GM21526 (cell line): ENCODE data around the gene SOWAHA.
"Not testable (repeated sequence)": the region's sequence is repeated elsewhere in the genome, so short reads cannot be mapped to it uniquely, and the experiment has no call there.

Source experiments
- ATAC-seq: cut with Tn5 transposase; IDR thresholded peaks from one replicate; pipeline ENCODE4 v1.9.1; 2021; ENCODE audit warnings: moderate library complexity; ENCODE audit not compliant: unreplicated experiment, low FRiP score

Gene SOWAHA

GRCh38 chr5:132848270-132848669 is 35.2 kb downstream of the SOWAHA start:
- ATAC-seq = no peak

GRCh38 chr5:132849347-132849746 is 36.2 kb downstream of the SOWAHA start:
- no peak for ATAC-seq

GRCh38 chr5:132850066-132850465 is 37.0 kb downstream of the SOWAHA start:
- no peak for ATAC-seq

DNA sequence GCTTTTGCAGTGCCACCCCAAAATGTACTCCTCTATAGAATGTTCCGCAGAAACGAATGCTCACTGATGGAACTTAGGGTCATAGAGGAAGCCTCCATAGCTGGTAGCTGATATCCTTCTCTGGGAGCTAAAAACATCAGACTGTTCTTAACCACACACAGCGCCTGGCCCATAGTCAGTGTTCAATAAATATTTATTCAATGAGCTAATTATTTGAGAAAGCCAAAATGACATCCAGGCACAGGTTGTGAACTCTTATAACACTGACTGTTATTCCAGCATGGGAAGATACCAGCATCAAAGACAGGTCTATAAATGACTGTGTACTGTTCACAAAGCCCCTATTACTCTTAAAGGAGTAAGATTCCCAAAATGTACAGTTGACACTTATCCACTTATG is 40.2 kb downstream of the SOWAHA start:
- no peak for ATAC-seq

DNA sequence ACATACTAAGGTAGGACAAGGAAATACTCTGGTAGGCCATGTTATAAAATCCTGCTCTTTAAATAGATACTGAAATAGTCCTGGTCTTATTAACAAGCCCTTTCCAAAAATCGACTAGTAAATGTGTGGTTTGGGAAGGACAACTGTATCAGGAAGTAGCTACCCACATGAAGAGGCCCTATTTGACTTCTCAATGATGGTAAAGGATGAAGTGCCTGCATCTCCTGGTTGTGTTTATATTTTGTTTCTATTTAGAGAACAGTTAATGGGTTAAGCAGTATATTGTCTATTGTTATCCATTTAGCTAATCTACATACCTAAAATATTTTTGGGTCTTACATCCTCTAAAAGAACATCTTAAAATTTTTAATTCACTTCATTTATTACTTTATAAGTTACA is 40.7 kb downstream of the SOWAHA start:
- ATAC-seq = no peak

DNA sequence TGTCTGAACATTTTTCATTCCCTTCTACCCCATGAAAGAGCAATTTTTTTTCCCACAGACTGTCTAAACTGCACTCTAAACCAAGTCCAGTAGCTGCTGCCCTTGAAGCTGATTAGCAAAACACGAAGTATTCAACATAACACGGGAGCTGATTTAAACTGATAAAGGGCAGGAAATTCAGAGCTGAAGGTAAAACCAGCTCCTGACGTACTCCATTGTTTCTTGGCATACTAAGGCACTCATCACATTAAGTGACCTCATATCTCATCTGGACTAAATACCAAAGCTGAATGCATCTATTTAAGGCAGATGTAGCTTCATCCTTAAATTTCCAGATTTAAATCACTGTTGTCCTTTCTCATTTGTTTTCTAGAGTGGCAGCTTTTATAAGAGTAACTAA is 41.2 kb downstream of the SOWAHA start:
- ATAC-seq = no peak

DNA sequence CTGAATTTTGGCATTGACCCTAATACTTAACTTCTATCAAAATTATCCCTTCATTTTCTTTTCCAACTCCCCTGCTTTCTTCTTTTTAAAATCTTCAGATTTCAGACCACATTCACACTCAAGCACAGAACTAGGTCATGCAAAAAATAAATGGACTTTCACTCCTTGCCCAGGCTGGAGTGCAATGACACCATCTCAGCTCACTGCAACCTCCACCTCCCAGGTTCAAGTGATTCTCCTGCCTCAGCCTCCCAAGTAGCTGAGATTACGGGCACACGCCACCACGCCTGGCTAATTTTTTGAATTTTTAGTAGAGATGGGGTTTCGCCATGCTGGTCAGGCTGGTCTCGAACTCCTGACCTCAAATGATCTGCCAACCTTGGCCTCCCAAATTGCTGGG is 41.9 kb downstream of the SOWAHA start:
- ATAC-seq = not testable (repeated sequence)

DNA sequence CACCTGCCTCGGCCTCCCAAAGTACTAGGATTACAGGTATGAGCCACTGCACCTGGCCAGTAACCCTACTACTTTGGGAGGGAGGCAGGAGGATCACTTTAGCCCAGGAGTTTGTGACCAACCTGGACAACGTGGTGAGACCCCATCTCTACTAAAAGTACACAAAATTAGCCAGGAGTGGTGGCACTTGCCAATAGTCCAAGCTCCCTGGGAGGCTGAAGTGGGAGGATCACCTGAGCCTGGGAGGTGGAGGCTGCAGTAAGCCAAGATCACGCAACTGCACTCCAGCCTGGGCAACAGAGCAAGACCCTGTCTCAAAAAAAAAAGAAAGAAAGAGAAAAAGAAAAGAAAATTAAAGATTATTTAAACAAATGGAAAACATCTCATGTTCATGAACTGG is 42.9 kb downstream of the SOWAHA start:
- no peak for ATAC-seq

- ATAC-seq = no peak
Measured at GRCh38 chr5:132859889-132860437, 46.9 kb downstream of the SOWAHA start.

DNA sequence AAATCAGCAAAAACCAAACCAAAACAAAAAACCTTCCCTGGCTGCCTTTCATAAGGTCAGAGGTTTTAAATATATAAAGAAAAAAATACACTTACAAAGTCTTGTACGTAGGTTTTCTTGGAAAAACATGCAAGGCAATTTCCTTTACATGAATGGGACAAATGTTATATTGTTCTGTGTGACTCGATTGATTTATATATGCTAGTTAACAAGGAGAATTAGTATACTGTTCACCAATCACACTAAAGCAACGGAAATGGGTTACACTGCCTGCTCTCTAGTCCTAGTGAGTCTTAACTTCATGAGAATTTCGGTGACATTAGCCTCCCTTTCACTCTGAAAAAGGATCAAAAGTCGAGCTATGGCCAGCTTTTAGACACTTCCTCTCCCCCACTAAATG is 47.6 kb downstream of the SOWAHA start:
- ATAC-seq = no peak

- ATAC-seq = no peak
Measured at GRCh38 chr5:132865668-132866341, 52.7 kb downstream of the SOWAHA start.
